ENCODE measurements around the gene BTD.

GRCh38 chr3:15665510-15666150 is 64.1 kb downstream of the BTD start:
- TF ChIP-seq CTCF (IDR thresholded peaks at IDR 0.05; ENCODE audit: insufficient read depth, low read length): no peak
- TF ChIP-seq REST (IDR thresholded peaks at IDR 0.05; ENCODE audit: insufficient replicate concordance, low read depth): no peak
- no peak for TF ChIP-seq POLR2AphosphoS5 (IDR thresholded peaks at IDR 0.05; ENCODE audit: low read depth)
- TF ChIP-seq GABPA (IDR thresholded peaks at IDR 0.05; ENCODE audit: low read depth): no peak
- TF ChIP-seq SPI1 (IDR thresholded peaks at IDR 0.05; ENCODE audit: borderline replicate concordance, low read depth): no peak

Data from HL-60 (cell line).